ENCODE data around the gene CDH4. TPM values are rescaled to one million over a fixed set of nuclear protein-coding genes. Genes with fewer than 3 reads are reported as not detected.

Gene CDH4
- total RNA-seq, 1 experiment from 2014 or later = not detected

DNA sequence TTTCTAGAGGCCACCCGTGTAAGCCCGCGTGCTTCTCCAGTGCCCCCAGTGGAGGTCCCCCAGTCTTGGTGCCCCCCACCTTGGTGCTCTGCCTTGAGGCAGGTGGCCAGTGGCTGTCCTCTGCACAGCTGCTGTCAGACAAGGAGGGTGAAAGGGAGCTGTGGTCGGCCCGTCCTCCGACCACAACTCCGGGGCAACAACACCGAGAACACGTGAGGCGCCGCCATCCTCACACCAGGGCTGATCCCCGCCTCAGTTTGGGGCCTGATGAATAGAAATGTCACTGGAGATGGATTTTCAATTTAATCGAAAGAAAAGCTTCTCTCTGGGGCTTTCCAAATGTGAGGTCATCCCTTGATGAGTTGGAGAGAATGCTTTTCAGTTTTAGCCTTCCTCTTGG lies 304.6 kb downstream of the CDH4 start:
- no peaks in the 10 kb centered on the region for H3K27me3 ChIP-seq (ENCODE audit: control insufficient read depth, insufficient read depth, low read length)
- H3K27ac ChIP-seq (ENCODE audit: low read length) = no peak overlapping the region
- no peaks in the 10 kb centered on the region for H3K36me3 ChIP-seq (ENCODE audit: control insufficient read depth, insufficient read depth, low read length)
- POLR2A ChIA-PET = no interaction called here
- DNase-seq (ENCODE audit: low read depth, low spot score) = no peak
- intact Hi-C loops (cut with micrococcal nuclease; ENCODE audit: unreplicated experiment) = no loop called here
- H3K4me1 ChIP-seq (ENCODE audit: control insufficient read depth, insufficient read depth, low read length) = no peaks in the 10 kb centered on the region
- TF ChIP-seq TCF7L2 (IDR thresholded peaks at IDR 0.05; ENCODE audit: low read depth, low read length) (no peak), SIN3A (IDR thresholded peaks at IDR 0.05; ENCODE audit: borderline replicate concordance, insufficient read depth, low read depth, low read length) (no peak), POLR2AphosphoS5 (IDR thresholded peaks at IDR 0.05; ENCODE audit: low read depth, low read length) (no peak), REST (IDR thresholded peaks at IDR 0.05; ENCODE audit: insufficient read depth in 1 of 2, low read depth in 2 of 2, low read length in 1 of 2) (no peak)
- TF ChIP-seq, protein P1, sequence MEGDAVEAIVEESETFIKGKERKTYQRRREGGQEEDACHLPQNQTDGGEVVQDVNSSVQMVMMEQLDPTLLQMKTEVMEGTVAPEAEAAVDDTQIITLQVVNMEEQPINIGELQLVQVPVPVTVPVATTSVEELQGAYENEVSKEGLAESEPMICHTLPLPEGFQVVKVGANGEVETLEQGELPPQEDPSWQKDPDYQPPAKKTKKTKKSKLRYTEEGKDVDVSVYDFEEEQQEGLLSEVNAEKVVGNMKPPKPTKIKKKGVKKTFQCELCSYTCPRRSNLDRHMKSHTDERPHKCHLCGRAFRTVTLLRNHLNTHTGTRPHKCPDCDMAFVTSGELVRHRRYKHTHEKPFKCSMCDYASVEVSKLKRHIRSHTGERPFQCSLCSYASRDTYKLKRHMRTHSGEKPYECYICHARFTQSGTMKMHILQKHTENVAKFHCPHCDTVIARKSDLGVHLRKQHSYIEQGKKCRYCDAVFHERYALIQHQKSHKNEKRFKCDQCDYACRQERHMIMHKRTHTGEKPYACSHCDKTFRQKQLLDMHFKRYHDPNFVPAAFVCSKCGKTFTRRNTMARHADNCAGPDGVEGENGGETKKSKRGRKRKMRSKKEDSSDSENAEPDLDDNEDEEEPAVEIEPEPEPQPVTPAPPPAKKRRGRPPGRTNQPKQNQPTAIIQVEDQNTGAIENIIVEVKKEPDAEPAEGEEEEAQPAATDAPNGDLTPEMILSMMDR (IDR thresholded peaks at IDR 0.05) = no peak
- no peaks in the 10 kb centered on the region for H3K9me3 ChIP-seq (ENCODE audit: control insufficient read depth, insufficient read depth, low read depth, low read length)
- ATAC-seq = no peak
- no peak overlapping the region for H3K4me3 ChIP-seq (ENCODE audit: low read depth in 2 of 2, low read length in 2 of 2)
- in situ Hi-C loops (cut with HindIII; ENCODE audit: low pct_unique_long_range_greater_than_20kb, low sequenced_read_pairs) = no loop called here
- no TSS peak for BruUV-seq (replicated peaks)
- CTCF ChIA-PET = no interaction called here

DNA sequence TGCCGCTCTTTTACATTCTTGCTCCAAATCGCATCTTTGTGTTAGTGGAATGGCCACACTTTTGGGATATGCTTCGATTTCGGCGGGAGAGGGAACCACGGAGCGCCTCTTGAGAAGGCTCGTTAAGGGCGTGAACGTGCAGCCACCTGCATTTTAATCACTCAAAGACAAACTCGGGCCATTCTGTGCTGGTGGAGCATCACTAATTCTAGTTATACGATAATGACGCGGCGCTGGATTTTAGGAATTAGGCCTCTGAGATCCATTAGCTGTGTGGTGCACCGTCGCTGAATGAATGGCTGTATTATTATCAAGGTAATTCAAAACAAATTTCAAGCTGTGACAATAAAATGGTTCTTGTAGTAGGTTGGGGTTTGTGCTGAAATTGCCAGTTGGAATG lies 305.6 kb downstream of the CDH4 start:
- POLR2A ChIA-PET = no interaction called here
- DNase-seq (ENCODE audit: low read depth, low spot score) (no peak), ATAC-seq (no peak)
- no TSS peak for BruUV-seq (replicated peaks)
- CTCF ChIA-PET = no interaction called here
- in situ Hi-C loops (cut with HindIII; ENCODE audit: low pct_unique_long_range_greater_than_20kb, low sequenced_read_pairs) (no loop called here), intact Hi-C loops (cut with micrococcal nuclease; ENCODE audit: unreplicated experiment) (no loop called here)
- Histone ChIP-seq H3K4me1 (ENCODE audit: control insufficient read depth, insufficient read depth, low read length) (no peaks in the 10 kb centered on the region), H3K4me3 (ENCODE audit: low read depth in 2 of 2, low read length in 2 of 2) (no peak overlapping the region), H3K27me3 (ENCODE audit: control insufficient read depth, insufficient read depth, low read length) (no peaks in the 10 kb centered on the region), H3K9me3 (ENCODE audit: control insufficient read depth, insufficient read depth, low read depth, low read length) (no peaks in the 10 kb centered on the region), H3K27ac (ENCODE audit: low read length) (no peak overlapping the region), H3K36me3 (ENCODE audit: control insufficient read depth, insufficient read depth, low read length) (no peaks in the 10 kb centered on the region)
- TF ChIP-seq, protein P1 (IDR thresholded peaks at IDR 0.05) = no peak
- TF ChIP-seq POLR2AphosphoS5 (IDR thresholded peaks at IDR 0.05; ENCODE audit: low read depth, low read length) (no peak), SIN3A (IDR thresholded peaks at IDR 0.05; ENCODE audit: borderline replicate concordance, insufficient read depth, low read depth, low read length) (no peak), TCF7L2 (IDR thresholded peaks at IDR 0.05; ENCODE audit: low read depth, low read length) (no peak), REST (IDR thresholded peaks at IDR 0.05; ENCODE audit: insufficient read depth in 1 of 2, low read depth in 2 of 2, low read length in 1 of 2) (no peak)
